PC-9 (cell line): Measurements from ENCODE around the gene EIF4G3.

Experiments
- EZH2 ChIP-seq: fragments of 200-600 bp; sonication (generic); IDR thresholded peaks from 2 replicates; pipeline ENCODE4 v1.8.0; 2017; ENCODE audit warnings: antibody characterized with exemption, low read depth
- TF ChIP-seq, protein P1 (sequence below): fragments of 200-600 bp; sonication (generic); conservative IDR thresholded peaks from 2 replicates; pipeline ENCODE4 v1.6.1; 2017; ENCODE audit warnings: mixed run types, antibody characterized with exemption, mild to moderate bottlenecking, moderate library complexity

DNA sequence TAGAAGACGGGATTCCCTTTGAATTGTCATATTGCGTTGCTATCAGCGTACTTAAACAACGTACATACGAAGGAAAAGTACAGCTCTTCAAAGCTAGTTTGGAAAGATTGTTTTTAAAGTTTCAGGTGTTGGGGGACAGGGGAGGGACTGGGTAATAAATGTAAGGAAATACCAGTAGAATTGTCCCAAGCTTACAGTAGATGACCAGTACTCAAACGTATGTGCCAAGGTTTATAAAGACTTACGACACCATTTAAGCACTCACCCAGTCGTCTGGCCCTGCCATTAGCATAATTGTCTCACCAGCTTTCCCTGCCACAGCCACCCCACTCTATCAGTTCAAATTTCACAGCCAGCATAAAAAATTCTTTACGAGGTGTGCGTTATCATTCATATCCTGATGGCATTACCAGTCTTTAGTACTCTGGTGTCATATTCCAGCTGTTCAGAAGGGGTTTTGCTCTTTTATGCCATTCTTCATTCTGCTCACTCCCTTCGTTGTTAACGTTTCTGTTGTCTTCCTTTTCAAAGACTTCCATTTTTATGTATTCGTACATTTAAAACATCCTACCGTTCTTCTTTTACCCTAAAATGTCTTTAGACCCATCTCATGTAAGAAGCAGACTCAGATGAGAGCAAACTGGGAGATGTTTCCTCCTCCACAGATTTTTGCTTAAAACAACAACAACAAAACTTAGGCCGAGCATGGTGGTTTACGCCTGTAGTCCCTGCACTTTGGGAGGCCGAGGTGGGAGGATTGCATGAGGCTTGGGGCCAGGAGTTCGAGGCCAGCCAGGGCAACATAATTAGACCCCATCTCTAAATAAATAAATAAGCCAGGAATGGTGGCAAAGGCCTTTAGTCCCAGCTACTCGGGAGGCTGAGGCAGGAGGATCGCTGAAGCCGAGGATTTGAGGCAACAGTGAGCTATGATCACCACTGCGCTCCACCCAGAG lies 388.6 kb downstream of the EIF4G3 start:
- TF ChIP-seq, protein P1, sequence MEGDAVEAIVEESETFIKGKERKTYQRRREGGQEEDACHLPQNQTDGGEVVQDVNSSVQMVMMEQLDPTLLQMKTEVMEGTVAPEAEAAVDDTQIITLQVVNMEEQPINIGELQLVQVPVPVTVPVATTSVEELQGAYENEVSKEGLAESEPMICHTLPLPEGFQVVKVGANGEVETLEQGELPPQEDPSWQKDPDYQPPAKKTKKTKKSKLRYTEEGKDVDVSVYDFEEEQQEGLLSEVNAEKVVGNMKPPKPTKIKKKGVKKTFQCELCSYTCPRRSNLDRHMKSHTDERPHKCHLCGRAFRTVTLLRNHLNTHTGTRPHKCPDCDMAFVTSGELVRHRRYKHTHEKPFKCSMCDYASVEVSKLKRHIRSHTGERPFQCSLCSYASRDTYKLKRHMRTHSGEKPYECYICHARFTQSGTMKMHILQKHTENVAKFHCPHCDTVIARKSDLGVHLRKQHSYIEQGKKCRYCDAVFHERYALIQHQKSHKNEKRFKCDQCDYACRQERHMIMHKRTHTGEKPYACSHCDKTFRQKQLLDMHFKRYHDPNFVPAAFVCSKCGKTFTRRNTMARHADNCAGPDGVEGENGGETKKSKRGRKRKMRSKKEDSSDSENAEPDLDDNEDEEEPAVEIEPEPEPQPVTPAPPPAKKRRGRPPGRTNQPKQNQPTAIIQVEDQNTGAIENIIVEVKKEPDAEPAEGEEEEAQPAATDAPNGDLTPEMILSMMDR = no peak
- no peak for TF ChIP-seq EZH2
